ENCODE results near the gene TNIP1.
A peak's percentile ranks its signal among the peaks of the same experiment; 100 is the strongest.

TNIP1 gene

GRCh38 chr5:151051066-151051930 is 29.5 kb downstream of the TNIP1 start:
- H3K27ac ChIP-seq = no peak overlapping the region
- DNase-seq (ENCODE audit: low read depth, low spot score) = no peak

- DNase-seq (ENCODE audit: low read depth, low spot score) = no peak
- H3K27ac ChIP-seq = no peak overlapping the region
Observed at GRCh38 chr5:151048526-151048925, 32.3 kb downstream of the TNIP1 start.

GRCh38 chr5:151047814-151048425 is 32.9 kb downstream of the TNIP1 start:
- no peak for DNase-seq (ENCODE audit: low read depth, low spot score)

GRCh38 chr5:151042453-151043093 is 38.3 kb downstream of the TNIP1 start:
- H3K27ac ChIP-seq = peak overlapping the region; percentile 88
- DNase-seq (ENCODE audit: low read depth, low spot score) = no peak

More at GRCh38 chr5:151047814-151048425, 32.9 kb downstream of the TNIP1 start:
- H3K27ac ChIP-seq = no peak overlapping the region

GRCh38 chr5:151041577-151042268 is 39.1 kb downstream of the TNIP1 start:
- H3K27ac ChIP-seq = peak overlapping the region; percentile 88
- DNase-seq (ENCODE audit: low read depth, low spot score) = no peak

GRCh38 chr5:151040211-151040747 is 40.6 kb downstream of the TNIP1 start:
- DNase-seq (ENCODE audit: low read depth, low spot score) = peak; percentile 50
- peak overlapping the region; percentile 88 for H3K27ac ChIP-seq

GRCh38 chr5:151039665-151040064 is 41.2 kb downstream of the TNIP1 start:
- DNase-seq (ENCODE audit: low read depth, low spot score) = no peak
- peak overlapping the region; percentile 88 for H3K27ac ChIP-seq

- H3K27ac ChIP-seq = peak overlapping the region; percentile 88
- DNase-seq (ENCODE audit: low read depth, low spot score) = no peak
Observed at GRCh38 chr5:151038801-151039238, 42.0 kb downstream of the TNIP1 start.

- DNase-seq (ENCODE audit: low read depth, low spot score) = no peak
- H3K27ac ChIP-seq = peak overlapping the region; percentile 88
Observed at GRCh38 chr5:151038412-151038745, 42.5 kb downstream of the TNIP1 start.

- peak overlapping the region; percentile 88 for H3K27ac ChIP-seq
- DNase-seq (ENCODE audit: low read depth, low spot score) = no peak
Observed at GRCh38 chr5:151037561-151038411, 43.0 kb downstream of the TNIP1 start.

GRCh38 chr5:151036556-151036955 is 44.3 kb downstream of the TNIP1 start:
- no peak for DNase-seq (ENCODE audit: low read depth, low spot score)
- peak overlapping the region; percentile 88 for H3K27ac ChIP-seq

- H3K27ac ChIP-seq = peak overlapping the region; percentile 88
- no peak for DNase-seq (ENCODE audit: low read depth, low spot score)
Observed at GRCh38 chr5:151034422-151035379, 46.1 kb downstream of the TNIP1 start.

GRCh38 chr5:151033217-151033934 is 47.5 kb downstream of the TNIP1 start:
- no peak overlapping the region for H3K27ac ChIP-seq
- DNase-seq (ENCODE audit: low read depth, low spot score) = no peak

- no peak for DNase-seq (ENCODE audit: low read depth, low spot score)
- no peak overlapping the region for H3K27ac ChIP-seq
Observed at GRCh38 chr5:151031554-151031953, 49.3 kb downstream of the TNIP1 start.

GRCh38 chr5:151030379-151030778 is 50.5 kb downstream of the TNIP1 start:
- no peak overlapping the region for H3K27ac ChIP-seq
- no peak for DNase-seq (ENCODE audit: low read depth, low spot score)

- no peak overlapping the region for H3K27ac ChIP-seq
- DNase-seq (ENCODE audit: low read depth, low spot score) = no peak
Observed at GRCh38 chr5:151030056-151030336, 50.8 kb downstream of the TNIP1 start.

GRCh38 chr5:151029179-151030055 is 51.4 kb downstream of the TNIP1 start:
- no peak for DNase-seq (ENCODE audit: low read depth, low spot score)
- no peak overlapping the region for H3K27ac ChIP-seq

All from epithelial cell of prostate (primary cell).